GM12878 (cell line): ENCODE results near the gene GZF1. TPM values are rescaled to one million over a fixed set of nuclear protein-coding genes. Genes with fewer than 3 reads are reported as not detected.

Experiments used
- ATF7 ChIP-seq: fragments of 450-650 bp; IDR thresholded peaks from 2 replicates; pipeline ENCODE4 v1.6.1; 2016; ENCODE audit warnings: low read depth, mild to moderate bottlenecking
- BMI1 ChIP-seq: fragments of 450-650 bp; IDR thresholded peaks from 2 replicates; pipeline ENCODE4 v1.6.1; 2016; ENCODE audit warnings: mild to moderate bottlenecking, moderate library complexity, borderline replicate concordance
- CREM ChIP-seq: IDR thresholded peaks from 2 replicates; pipeline ENCODE4 v1.6.1; 2014; ENCODE audit warnings: antibody characterized with exemption, low read depth
- EP300 ChIP-seq, 2 experiments: fragments of 150-350 bp in 1 of 2; IDR thresholded peaks; 2 replicates each; pipeline ENCODE4 v1.6.1; 2011 to 2012; ENCODE audit warnings: low read depth in 2 of 2, low read length in 2 of 2, borderline replicate concordance in 1 of 2, improper control_type of control experiment in 1 of 2, inconsistent platforms in 1 of 2; ENCODE audit not compliant: control insufficient read depth in 1 of 2
- HDAC2 ChIP-seq: fragments of 200-600 bp; sonication (generic); IDR thresholded peaks from 2 replicates; pipeline ENCODE4 v1.6.1; 2017
- KAT2A ChIP-seq: conservative IDR thresholded peaks from 2 replicates; pipeline ENCODE4 v1.6.1; 2011; ENCODE audit warnings: low read depth, low read length; ENCODE audit not compliant: control insufficient read depth
- MXI1 ChIP-seq: fragments of 150-350 bp; IDR thresholded peaks from 2 replicates; pipeline ENCODE4 v1.6.1; 2011; ENCODE audit warnings: low read depth, mild to moderate bottlenecking, inconsistent platforms, low read length, improper control_type of control experiment
- NBN ChIP-seq: fragments of 450-650 bp; IDR thresholded peaks from 2 replicates; pipeline ENCODE4 v1.6.1; 2016
- NFXL1 ChIP-seq: fragments of 450-650 bp; IDR thresholded peaks from 2 replicates; pipeline ENCODE4 v1.6.1; 2017; ENCODE audit warnings: antibody characterized with exemption, mild to moderate bottlenecking, borderline replicate concordance
- NR2C1 ChIP-seq: fragments of 450-650 bp; IDR thresholded peaks from 2 replicates; pipeline ENCODE4 v1.6.1; 2017; ENCODE audit warnings: antibody characterized with exemption, mild to moderate bottlenecking, moderate library complexity
- RBBP5 ChIP-seq: fragments of 200-600 bp; sonication (generic); conservative IDR thresholded peaks from 2 replicates; pipeline ENCODE4 v1.6.1; 2016
- SP1 ChIP-seq: IDR thresholded peaks from one replicate; pipeline ENCODE4 v1.6.1; 2011; ENCODE audit warnings: low read depth, low read length
- SRF ChIP-seq, 2 experiments: IDR thresholded peaks; 2 replicates each; pipeline ENCODE4 v1.6.1; 2011; ENCODE audit warnings: low read depth in 2 of 2, low read length in 2 of 2, mild to moderate bottlenecking in 1 of 2, moderate library complexity in 1 of 2
- TAF1 ChIP-seq: IDR thresholded peaks from 2 replicates; pipeline ENCODE4 v1.6.1; 2011; ENCODE audit warnings: mild to moderate bottlenecking, low read depth, low read length, borderline replicate concordance
- polyA plus RNA-seq, 11 experiments: library from polyadenylated mRNA; depleted of rRNA in 4 of 11; unstranded in 6 of 11; stranded (reverse) in 5 of 11; fragments of >200 nt; fragmentation: Nextera tagmentation in 4 of 11; fragmentation: Illumina TruSeq in 1 of 11; extraction: Ambion mirVana in 4 of 11; extraction: Trizol in 1 of 11; gene quantifications; 1 replicate in 1 of 11; 2 replicates in 10 of 11; pipeline versions ENCODE4 v1.2.1 to v1.2.3, GENCODE V29; 2011 to 2016; ENCODE audit warnings: inconsistent platforms in 2 of 11, missing spikeins in 2 of 11, low read depth in 1 of 11
- total RNA-seq, 4 experiments: library from RNA; depleted of rRNA in 3 of 4; stranded (reverse); fragments of >200 nt in 3 of 4; fragmentation: Illumina TruSeq in 1 of 4; extraction: Trizol in 1 of 4; gene quantifications; 2 replicates each; pipeline versions ENCODE4 v1.2.1 to v1.2.3, GENCODE V29; 2013 to 2021
- TF ChIP-seq, protein P1 (sequence below): IDR thresholded peaks from 2 replicates; pipeline ENCODE4 v1.6.1; 2012; ENCODE audit warnings: improper control_type of control experiment, low read depth, low read length; ENCODE audit not compliant: insufficient replicate concordance
- TF ChIP-seq, protein P2 (sequence below): fragments of 450-650 bp; formaldehyde crosslinking; IDR thresholded peaks from 2 replicates; pipeline ENCODE4 v1.5.0; 2022; ENCODE audit warnings: mild to moderate bottlenecking, missing genetic modification characterization
- TF ChIP-seq, protein P3 (sequence below): fragments of 450-650 bp; formaldehyde crosslinking; IDR thresholded peaks from 2 replicates; pipeline ENCODE4 v1.4.0; 2020; ENCODE audit warnings: mild to moderate bottlenecking, moderate library complexity

GZF1 gene
- total and polyA plus RNA-seq, 10 of the 15 experiments (the other 5 are each of a cell fraction or from before 2014, with no cell fraction given), result 2.2 to 19.5 (median 9.7) TPM

DNA sequence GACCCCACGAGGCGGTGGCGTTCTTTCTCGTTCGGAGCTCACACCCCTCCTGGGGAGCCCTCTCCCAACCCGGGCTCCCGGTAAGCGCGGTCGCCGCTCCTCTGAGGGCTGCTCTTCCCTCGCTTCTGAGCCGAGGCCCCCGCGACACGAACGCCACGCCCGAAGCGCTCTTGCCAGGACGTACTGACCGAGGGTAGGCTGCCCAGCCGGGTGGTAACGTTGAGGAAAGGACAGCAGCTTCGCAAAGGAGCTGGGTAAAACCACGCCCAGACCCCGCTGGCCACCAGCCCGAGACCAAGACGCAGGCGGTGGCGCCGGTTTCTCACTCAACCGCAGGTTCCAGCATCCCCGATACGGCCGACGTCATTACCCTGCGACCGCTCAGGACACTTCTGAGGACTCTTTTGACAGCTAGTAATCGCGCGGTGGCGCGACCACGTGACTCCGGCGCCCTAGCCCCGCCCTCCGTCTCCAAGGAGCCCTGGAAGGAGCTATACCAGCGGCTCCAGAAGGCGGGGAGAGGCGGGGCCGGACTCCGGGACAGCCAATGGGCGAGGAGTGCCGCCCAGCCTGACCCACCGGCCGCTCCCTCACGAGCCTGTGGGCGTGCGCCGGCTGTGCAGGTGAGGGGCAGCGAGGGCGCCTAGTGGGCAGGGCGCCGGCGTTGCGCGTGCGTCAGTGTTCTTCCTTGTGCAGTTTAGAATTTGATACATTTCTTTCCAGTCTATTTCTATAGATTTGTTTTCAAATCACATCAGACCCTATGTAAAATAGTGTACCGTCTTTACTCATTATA lies 4.0 kb upstream of the GZF1 start (continued):
- TF ChIP-seq, protein P1, sequence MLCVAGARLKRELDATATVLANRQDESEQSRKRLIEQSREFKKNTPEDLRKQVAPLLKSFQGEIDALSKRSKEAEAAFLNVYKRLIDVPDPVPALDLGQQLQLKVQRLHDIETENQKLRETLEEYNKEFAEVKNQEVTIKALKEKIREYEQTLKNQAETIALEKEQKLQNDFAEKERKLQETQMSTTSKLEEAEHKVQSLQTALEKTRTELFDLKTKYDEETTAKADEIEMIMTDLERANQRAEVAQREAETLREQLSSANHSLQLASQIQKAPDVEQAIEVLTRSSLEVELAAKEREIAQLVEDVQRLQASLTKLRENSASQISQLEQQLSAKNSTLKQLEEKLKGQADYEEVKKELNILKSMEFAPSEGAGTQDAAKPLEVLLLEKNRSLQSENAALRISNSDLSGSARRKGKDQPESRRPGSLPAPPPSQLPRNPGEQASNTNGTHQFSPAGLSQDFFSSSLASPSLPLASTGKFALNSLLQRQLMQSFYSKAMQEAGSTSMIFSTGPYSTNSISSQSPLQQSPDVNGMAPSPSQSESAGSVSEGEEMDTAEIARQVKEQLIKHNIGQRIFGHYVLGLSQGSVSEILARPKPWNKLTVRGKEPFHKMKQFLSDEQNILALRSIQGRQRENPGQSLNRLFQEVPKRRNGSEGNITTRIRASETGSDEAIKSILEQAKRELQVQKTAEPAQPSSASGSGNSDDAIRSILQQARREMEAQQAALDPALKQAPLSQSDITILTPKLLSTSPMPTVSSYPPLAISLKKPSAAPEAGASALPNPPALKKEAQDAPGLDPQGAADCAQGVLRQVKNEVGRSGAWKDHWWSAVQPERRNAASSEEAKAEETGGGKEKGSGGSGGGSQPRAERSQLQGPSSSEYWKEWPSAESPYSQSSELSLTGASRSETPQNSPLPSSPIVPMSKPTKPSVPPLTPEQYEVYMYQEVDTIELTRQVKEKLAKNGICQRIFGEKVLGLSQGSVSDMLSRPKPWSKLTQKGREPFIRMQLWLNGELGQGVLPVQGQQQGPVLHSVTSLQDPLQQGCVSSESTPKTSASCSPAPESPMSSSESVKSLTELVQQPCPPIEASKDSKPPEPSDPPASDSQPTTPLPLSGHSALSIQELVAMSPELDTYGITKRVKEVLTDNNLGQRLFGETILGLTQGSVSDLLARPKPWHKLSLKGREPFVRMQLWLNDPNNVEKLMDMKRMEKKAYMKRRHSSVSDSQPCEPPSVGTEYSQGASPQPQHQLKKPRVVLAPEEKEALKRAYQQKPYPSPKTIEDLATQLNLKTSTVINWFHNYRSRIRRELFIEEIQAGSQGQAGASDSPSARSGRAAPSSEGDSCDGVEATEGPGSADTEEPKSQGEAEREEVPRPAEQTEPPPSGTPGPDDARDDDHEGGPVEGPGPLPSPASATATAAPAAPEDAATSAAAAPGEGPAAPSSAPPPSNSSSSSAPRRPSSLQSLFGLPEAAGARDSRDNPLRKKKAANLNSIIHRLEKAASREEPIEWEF, result no peak
- TF ChIP-seq, protein P2, sequence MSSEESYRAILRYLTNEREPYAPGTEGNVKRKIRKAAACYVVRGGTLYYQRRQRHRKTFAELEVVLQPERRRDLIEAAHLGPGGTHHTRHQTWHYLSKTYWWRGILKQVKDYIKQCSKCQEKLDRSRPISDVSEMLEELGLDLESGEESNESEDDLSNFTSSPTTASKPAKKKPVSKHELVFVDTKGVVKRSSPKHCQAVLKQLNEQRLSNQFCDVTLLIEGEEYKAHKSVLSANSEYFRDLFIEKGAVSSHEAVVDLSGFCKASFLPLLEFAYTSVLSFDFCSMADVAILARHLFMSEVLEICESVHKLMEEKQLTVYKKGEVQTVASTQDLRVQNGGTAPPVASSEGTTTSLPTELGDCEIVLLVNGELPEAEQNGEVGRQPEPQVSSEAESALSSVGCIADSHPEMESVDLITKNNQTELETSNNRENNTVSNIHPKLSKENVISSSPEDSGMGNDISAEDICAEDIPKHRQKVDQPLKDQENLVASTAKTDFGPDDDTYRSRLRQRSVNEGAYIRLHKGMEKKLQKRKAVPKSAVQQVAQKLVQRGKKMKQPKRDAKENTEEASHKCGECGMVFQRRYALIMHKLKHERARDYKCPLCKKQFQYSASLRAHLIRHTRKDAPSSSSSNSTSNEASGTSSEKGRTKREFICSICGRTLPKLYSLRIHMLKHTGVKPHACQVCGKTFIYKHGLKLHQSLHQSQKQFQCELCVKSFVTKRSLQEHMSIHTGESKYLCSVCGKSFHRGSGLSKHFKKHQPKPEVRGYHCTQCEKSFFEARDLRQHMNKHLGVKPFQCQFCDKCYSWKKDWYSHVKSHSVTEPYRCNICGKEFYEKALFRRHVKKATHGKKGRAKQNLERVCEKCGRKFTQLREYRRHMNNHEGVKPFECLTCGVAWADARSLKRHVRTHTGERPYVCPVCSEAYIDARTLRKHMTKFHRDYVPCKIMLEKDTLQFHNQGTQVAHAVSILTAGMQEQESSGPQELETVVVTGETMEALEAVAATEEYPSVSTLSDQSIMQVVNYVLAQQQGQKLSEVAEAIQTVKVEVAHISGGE (CRISPR knock-in tag), result no peak
- TF ChIP-seq KAT2A (no peak), HDAC2 (no peak), TAF1 (no peak), ATF7 (peak; percentile 78), EP300 (IDR thresholded peaks at IDR 0.05; ENCODE audit: borderline replicate concordance in 1 of 2, control insufficient read depth in 1 of 2, low read depth in 2 of 2, low read length in 2 of 2) (peak in 1 of 2 experiments; percentile 48; a peak in 1 of 4 replicates), BMI1 (peak; percentile 34; the same call in 1 of the 2 replicates), NR2C1 (no peak), NBN (peak; percentile 96; the same call in 1 of the 2 replicates), RBBP5 (no peak), SRF (IDR thresholded peaks at IDR 0.05; ENCODE audit: low read depth in 2 of 2, low read length in 2 of 2) (peak in 1 of 2 experiments; percentile 70; a peak in 2 of 4 replicates), SP1 (peak; percentile 79), MXI1 (peak; percentile 91), NFXL1 (no peak), CREM (peak; percentile 99)
- TF ChIP-seq, protein P3, sequence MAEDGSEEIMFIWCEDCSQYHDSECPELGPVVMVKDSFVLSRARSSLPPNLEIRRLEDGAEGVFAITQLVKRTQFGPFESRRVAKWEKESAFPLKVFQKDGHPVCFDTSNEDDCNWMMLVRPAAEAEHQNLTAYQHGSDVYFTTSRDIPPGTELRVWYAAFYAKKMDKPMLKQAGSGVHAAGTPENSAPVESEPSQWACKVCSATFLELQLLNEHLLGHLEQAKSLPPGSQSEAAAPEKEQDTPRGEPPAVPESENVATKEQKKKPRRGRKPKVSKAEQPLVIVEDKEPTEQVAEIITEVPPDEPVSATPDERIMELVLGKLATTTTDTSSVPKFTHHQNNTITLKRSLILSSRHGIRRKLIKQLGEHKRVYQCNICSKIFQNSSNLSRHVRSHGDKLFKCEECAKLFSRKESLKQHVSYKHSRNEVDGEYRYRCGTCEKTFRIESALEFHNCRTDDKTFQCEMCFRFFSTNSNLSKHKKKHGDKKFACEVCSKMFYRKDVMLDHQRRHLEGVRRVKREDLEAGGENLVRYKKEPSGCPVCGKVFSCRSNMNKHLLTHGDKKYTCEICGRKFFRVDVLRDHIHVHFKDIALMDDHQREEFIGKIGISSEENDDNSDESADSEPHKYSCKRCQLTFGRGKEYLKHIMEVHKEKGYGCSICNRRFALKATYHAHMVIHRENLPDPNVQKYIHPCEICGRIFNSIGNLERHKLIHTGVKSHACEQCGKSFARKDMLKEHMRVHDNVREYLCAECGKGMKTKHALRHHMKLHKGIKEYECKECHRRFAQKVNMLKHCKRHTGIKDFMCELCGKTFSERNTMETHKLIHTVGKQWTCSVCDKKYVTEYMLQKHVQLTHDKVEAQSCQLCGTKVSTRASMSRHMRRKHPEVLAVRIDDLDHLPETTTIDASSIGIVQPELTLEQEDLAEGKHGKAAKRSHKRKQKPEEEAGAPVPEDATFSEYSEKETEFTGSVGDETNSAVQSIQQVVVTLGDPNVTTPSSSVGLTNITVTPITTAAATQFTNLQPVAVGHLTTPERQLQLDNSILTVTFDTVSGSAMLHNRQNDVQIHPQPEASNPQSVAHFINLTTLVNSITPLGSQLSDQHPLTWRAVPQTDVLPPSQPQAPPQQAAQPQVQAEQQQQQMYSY (CRISPR knock-in tag), result no peak
